ENCODE results near the gene DHDDS.

The DHDDS gene

DNA sequence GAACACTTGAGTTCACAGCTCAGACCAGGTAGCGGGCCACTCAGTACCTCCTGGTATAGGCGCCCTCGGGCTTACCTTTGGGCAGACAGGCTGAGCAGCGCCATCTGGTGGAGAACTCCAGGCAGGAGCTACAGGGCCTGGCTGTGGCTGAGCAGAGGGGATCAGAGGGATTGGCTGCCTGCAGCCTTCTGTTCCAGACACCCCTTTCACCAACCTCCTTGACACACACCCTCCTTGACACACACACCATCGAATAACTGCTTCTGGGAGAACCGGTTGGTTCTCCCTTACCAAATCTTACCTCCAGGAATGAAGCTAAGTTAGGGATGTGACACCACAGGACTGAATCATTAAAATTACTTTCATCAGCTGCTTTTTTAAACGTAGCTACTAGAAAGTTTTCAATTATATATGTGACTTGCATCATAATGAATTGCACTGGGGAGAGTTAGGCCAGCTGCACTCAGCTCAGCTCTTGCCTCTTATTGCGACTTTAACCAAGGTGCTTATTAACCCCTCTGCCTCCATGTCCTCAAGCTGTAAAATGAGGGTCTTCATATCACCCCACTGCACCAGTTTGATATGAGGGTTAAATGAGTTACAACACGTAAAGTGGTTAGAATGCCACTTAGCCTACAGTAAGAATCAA is 14.9 kb upstream of the DHDDS start:
- peak; percentile 66 for DNase-seq (ENCODE audit: low read depth)

DNA sequence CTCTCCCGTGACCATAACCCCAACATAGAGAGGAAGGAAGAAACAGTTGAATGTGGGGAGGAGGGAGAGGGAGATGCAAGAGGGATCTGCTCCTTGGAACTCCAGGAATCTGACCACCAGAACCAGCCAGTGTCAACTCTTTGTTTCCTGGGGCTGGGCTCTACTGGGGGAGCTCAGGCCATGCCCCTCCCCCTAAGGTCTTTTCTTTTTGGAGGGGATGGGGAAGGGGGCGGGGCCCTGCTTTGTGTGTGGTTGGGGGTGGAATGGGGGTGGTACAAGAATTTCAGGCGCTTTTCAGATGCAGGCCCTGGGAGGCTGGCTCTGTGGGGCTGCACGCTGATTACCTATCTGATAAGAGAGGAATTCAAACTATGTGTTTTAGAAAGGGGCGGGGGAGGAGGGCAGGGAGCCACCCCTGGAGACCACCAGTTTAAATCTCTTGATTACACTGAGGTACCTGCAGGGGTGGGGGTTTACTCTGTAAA is 13.2 kb upstream of the DHDDS start:
- DNase-seq (ENCODE audit: low read depth) = peak; percentile 25

DNA sequence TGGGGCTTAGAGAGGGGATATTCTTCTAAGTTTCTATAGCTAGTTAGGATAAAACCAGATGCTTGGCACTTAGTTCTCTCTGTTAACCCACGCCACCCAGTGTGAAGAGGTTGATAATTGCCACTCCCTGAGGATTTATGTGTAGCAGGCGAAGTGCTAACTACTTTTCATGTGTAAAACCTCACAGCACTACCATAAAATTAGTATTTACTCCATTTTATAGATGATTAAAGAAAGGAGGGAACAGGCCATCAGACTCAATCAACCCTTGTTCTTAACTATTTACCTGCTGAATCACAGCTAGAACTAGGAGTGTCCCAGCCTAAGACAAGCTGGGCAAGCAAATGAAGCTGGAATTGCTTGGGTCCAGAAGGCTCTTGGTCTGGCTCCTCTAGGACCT is 12.6 kb upstream of the DHDDS start:
- no peak for DNase-seq (ENCODE audit: low read depth)

DNA sequence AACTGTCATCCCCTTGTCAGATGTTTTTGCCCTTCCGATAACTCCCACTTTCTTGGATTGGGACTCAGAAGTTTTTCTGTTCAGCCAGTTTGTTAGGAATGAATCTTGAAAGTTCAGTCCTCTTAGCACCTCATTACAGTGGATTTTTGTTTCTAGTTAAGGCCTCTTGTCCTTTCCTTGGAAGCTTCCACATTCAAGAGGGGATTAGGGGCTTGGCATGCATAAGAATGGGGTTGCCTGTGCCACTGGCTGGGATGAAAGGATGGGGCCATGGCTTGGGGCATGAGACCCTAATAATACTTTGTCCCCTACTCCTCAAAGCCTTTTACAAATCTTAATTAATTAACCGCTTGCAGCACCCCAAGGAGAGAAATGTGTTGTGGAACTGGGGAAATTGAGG is 2.4 kb upstream of the DHDDS start:
- no peak for DNase-seq (ENCODE audit: low read depth)

DNA sequence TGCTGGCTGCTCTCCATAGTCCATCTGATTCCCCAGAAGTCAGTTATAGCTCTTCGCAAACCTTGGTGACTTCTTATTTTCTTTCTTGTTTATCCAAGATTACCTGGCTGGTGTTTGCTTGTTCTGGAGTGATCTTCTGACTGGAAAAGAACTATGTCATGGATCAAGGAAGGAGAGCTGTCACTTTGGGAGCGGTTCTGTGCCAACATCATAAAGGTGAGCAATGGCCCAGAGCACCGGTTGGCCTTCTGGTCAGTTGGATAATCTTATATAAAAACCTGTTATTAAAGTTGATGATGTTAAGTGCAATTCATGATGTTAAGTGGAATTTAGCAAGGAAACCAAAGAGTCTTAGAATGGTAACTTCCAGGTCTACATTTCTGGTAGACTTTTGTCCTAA is 672 bp downstream of the DHDDS start:
- DNase-seq (ENCODE audit: low read depth) = no peak

DNA sequence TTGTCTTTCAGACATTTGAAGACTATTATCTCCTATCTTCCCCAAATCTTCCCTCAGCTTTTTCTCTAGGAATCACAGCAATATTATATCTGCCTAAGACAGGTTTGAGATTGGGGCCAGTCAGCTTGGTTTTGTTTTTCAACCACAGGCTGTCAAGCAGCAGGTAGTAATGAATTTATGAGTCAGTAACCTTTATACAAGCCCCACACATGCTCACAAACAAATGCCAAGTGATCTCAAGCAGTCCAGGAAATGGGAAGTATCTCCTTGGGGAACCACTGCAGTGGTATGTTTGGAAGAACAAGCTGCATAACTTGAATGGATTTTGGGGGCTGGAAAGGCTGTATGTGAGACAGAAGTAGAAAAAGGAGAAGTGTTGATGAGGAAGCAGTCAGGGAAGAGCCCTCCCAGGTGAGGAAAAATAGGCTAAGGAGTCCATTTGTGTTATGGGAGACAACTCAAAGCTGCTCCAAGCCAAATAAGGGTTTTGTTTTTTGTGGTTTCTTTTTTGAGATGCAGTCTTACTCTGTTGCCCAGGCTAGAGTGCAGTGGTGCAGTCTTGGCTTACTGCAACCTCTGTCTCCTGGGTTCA is 2.1 kb downstream of the DHDDS start:
- DNase-seq (ENCODE audit: low read depth) = no peak

DNA sequence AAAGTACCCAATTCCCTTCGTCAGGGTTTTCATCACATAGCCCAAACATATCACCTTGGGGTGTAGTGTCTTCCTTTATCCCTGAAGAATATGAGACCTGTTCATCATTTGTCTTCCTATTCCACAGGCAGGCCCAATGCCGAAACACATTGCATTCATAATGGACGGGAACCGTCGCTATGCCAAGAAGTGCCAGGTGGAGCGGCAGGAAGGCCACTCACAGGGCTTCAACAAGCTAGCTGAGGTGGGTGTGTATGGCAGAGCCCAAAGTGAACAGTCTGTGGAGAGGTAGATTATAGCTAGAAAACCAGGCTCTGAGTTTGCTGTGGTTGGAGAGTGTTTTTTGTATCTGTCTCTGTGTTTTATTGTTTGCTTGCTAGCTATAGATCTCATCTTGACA is 5.9 kb downstream of the DHDDS start:
- DNase-seq (ENCODE audit: low read depth) = no peak

DNA sequence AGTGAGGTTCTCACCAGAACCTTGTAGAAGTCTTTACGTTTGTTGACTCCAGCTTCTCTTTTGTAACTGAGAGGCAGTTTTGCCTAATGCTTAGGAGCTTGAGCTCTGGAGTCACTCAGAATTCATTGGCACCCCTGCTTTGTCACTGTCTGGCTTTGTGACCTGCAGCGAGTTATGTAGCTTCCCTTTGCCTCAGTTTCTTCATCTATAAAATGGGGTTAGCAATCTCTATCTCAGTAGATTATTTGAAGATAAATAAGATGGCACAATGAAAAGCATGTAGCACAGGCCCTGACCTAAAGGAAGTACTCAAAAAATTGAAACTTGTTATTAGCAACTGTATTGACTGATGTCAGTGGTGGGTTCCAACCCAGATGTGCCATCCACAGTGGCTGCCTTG is 8.1 kb downstream of the DHDDS start:
- DNase-seq (ENCODE audit: low read depth) = no peak

DNA sequence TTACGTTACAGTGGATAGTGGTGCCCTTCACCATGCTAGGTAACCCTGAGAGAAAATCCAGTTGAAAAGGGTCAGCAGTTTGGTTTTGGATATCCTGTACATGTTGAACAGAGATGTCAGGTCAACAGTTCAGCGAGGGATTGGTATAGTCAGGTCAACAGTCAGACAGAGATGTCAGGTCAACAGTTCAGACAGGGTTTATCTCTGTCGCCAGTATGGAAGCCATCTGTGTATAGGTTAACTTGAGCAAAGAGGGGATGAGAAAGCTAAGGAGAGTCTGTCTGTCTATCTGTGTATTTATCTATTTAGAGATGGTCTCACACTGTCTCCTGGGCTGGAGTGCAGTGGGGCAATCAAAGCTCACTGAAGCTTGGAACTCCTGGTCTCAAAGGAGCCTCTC is 17.7 kb downstream of the DHDDS start:
- DNase-seq (ENCODE audit: low read depth) = no peak

DNA sequence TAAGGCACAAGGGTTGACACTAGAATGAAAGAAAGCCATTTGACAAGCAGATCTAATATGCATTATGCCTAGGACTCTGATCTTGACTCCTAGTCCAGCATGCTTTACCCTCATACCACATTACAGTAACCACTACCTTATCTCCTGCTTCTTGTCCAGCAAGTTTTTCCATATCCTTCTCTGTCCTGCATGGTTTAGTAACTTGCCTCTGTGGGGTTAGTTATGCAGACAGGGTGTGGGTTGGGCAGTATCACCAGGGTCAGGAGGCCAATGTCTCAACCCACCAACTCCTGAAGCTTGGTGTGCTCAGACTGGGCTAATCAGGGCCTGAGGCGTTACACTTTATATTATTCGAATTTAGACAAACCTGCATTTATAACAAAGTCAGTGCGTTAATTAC is 18.8 kb downstream of the DHDDS start:
- DNase-seq (ENCODE audit: low read depth) = no peak

DNA sequence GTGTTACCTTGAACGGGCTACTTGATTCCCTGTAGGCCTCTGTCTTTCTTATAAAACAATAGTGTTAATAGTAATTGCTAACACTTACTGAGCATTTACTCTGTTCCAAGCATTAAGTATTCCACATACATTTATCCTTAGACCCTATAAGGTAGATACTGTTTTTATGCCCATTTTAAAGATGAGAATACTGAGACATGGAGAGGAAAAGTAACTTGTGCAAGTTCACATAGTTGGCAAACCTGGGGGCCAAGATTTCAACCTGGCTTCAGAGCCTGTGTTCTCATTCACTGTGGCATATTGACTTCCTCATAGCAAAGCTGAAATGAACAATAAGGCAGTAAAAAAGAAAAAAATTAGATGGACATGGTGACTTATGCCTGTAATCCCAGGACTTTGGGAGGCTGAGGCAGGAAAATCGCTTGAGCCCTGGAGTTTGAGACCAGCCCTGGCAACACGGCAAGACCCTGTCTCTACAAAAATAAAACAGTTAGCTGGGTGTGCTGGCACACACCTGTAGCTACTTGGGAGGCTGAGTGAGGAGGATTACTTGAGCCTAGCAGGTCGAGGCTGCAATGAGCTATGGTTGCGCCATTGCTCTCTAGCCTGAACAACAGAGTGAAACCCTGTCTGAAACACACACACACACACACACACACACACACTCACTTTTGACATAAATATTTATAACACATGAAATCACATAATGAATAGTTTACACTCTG is 20.5 kb downstream of the DHDDS start:
- no peak for DNase-seq (ENCODE audit: low read depth)

DNA sequence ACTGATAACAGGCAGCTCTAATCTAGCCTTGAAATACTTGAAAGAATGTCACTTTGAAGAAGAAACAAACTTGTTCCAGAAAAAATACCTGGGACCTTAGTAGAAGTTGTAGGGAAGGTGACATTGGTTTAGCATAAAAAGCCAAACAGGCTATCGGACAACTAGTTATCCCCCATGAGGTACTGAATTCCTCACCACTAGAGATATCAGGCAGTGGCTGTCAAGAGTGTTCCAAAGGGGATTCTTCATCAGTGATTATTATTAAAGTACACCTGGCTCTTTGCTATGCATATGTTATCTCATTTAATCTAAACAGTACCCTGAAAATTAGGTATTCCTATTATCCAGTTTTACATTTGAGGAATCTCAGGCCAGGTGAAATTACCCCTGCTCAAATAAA is 27.0 kb downstream of the DHDDS start:
- DNase-seq (ENCODE audit: low read depth) = no peak

DNA sequence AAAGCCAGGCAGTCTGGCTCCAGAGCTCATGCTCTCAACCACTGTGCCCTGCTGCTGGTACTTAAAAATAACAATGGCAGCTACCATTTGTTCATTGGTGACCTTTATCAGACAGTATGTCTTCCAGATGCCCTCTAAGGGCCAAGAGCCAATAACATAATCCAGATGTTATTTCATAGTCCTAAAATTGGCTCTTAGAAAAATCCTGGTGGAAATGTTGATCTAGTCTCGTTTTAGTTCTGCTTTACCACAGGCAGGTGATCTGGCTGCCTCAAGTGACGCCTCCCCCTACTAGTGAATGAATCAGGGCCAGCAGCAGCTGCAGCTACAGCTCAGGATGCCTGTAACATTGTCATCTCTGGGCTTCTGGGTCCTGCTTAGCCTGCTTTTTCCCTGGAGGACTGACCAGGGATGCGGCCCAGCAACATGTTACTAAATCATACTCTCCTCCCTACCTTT is 27.5 kb downstream of the DHDDS start:
- no peak for DNase-seq (ENCODE audit: low read depth)

DNA sequence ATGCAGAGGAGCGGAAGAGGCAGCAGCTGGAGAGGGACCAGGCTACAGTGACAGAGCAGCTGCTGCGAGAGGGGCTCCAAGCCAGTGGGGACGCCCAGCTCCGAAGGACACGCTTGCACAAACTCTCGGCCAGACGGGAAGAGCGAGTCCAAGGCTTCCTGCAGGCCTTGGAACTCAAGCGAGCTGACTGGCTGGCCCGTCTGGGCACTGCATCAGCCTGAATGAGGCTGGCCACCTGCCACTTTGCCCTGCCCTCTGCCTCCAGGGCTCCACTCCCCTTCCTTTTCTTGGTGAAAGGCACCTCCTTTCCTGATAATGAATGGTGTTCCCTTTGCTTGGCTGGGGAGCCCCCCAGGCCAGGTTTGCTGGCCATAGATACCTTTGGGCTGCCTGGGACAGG is 36.8 kb downstream of the DHDDS start:
- no peak for DNase-seq (ENCODE audit: low read depth)

DNA sequence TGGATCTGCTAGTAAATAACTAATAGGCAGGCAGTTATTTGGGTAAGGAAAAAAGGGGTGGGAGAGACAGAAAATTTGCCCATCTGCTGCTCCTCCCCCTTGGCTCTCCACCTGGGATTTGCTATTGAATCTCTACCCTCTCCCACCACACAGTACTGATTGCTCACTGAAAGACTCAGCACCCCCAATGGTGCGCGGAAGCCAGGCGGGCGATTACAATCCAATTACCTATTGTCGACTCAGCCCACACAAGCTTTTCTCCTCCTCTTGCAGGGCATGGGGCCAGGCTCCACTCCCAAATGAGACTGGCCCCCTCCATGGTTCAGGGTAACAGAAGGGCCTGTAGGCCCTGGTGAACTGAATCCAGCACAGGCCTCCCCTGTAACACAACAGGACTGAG is 37.4 kb downstream of the DHDDS start:
- DNase-seq (ENCODE audit: low read depth) = no peak

DNA sequence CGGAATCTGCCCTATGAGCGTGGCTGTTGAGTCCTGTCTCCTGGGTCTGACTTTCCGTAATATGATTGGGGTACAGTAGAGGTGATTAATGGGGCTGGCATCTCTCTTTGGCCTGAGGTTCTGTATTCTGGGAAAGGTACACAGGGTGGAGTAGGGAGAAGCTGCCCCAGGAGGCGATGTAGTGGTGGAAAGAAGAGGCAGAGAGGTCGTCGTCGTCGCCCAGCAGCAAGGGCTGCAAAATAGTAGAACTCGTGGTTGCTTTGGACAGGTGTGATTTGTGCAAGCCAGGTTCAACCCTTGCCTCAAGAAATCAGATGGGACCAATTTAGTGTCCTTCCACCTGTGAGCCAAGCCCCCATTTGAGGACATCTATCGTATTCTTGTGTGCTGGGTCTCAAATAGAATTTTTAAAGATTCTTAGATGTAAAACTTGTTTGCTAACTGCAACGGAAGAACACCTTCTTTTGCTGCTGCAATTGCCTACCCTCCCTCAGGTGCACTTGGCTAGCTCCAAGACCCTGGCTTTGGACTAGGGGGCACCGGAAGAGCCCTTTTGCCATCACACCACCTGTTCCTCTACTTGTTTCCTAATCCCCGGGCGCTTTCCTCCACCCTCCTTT is 38.9 kb downstream of the DHDDS start:
- DNase-seq (ENCODE audit: low read depth) = no peak

DNA sequence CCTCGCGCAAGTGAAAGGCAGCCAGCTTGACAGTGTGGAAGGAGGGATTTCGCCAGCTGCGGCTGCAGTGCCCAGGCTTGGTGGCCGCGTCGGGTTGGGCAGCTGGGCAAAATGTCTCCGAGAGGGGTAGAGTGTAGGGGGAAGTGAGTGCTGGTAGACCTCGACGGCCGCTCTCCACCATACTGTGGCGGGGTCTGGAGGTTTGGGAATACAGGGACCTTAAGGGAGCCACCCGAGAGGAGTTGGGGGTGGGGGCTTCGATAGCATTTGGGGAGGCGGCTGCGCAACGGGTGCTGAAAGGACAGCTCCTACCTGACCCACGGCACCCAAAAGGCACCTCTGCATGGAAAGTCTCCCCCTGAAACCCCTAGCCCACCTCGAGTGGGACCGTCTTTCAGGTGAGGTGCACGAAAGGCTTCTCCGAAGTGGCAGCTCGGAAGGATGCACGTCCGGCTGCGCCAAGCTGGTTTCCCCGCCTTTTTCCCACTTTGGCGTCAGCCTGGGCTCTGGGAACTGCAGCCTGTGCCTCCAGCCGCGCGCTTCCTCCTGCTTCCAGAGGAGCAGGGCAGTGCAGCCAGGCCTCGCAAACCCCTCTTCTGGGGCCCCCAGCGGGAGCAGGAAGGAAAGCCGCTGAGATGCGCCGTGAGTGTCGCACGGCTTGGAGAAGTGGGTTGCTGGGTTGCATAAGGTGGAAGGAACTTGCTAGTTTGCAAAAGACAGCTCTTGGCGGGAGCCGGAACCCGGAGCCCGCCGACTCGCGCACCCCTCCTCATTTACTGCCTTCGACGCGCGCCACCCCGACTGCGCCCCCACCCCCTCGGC is 39.6 kb downstream of the DHDDS start:
- peak; percentile 82 for DNase-seq (ENCODE audit: low read depth)

DNA sequence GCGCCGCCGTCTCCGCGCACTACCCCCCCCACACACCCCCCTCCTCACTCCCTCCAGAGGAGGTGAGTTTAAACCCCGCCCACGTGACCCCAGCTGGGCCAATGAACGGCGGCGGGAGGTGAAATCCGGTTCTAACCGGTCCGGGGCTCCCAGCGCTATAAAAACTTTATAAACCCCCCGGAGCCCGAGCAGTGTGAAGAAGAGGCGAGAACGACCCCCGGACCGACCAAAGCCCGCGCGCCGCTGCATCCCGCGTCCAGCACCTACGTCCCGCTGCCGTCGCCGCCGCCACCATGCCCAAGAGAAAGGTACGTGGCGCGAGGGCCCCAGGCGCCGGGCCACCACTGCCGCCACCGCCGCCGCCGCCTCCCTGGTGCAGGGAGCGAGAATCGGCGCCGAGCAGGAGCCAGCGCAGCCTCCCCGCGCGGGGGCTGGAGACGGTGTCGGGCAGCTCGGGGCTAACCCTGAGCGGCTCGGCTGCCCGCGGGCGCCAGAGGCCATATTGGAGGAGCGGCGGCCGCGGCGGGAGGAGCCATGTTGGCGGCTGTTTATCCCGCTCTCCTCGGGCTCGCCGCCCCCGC is 40.3 kb downstream of the DHDDS start, which contains the start of gene HMGN2:
Gene HMGN2, plus strand, starts transcription at position 121 of the 581 bp plus-strand sequence. Its CDS starts 173 bp downstream, at position 294.
- peak; percentile 85 for DNase-seq (ENCODE audit: low read depth)

DNA sequence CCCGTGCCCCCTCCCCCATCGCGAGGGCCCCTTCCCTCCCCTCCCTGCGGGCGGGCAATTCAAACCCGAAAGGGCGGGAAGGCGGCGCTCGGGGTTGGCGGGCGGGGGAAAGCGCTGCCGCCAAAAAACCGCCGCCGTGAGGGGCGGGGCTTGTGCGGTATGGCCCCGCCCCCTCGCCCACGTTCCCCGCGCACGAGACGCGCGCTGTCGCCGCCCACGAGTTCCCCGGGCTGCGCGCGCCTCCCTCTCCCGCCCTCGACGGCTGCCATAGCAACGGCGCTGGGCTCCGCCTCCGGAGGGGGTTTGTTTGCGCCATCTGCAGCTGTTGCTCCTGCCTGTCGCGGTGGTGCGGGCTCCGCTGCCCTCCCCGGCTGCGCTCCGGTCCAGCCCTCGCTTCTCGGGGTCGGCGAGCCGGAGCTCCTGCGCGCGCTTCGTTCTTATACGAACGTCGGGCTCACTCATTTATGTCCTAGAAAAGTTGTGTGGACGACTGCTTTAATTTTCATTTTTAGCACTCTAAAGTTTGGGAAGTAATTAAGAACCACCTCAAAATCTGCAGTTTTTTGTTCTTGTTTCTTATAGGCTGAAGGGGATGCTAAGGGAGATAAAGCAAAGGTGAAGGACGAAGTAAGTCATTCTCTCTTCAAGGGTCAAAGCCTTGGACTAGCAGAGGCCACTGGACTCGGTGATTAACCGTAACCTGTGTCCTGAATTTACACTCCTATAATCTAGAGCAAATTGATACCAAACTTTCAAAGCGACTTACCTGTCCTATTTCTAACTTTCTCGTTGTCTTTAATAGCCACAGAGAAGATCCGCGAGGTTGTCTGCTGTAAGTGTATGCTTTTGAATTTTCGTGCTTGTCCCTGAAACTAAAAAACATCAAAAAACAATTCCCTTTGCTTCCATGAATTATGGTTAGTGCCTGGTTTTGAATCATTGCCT is 41.1 kb downstream of the DHDDS start:
- peak; percentile 94 for DNase-seq (ENCODE audit: low read depth)

DNA sequence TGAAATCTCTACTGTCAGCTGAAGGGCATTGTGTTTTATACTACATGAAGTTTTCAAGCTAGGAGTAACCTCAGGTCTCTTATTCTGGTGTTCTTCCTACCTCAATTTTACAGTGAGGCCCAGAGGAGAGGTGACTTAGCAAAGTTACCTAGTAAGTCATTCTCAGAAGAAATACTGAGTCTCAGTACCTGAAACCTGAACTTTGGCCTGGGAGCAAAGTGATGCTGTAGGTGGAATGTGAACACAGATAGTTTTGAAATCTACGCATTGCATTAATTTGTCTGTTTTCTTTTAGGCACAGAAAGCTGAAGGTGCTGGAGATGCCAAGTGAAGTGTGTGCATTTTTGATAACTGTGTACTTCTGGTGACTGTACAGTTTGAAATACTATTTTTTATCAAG is 42.7 kb downstream of the DHDDS start:
- DNase-seq (ENCODE audit: low read depth) = no peak
